K562 (cell line): ENCODE data around the gene MAS1L. TPM values are rescaled to one million over a fixed set of nuclear protein-coding genes. Genes with fewer than 3 reads are reported as not detected.

Experiments
- ATAC-seq: fragments of 200-7000 bp; cut with Tn5 transposase; 3 replicates; pipeline ENCODE4 v1.9.1; 2020; ENCODE audit warnings: moderate library complexity
- BruUV-seq: library from RNA; stranded (reverse); fragments of 400-500 nt; replicated peaks from 2 replicates; lab custom pipeline; 2021; lab: Mats Ljungman, UMichigan
- CTCF ChIA-PET: fragments of 300-600 bp; formaldehyde crosslinking; extraction: SDS; loops from one replicate; lab custom pipeline; 2021; ENCODE audit warnings: low intra/inter-chr PET ratio; lab: Yijun Ruan, JAX
- POLR2A ChIA-PET: fragments of 300-600, 350-650 bp; sonication (Branson Sonifier 250); formaldehyde crosslinking; extraction: SDS; loops from one replicate; lab custom pipeline; 2021; ENCODE audit warnings: antibody characterized with exemption, inconsistent platforms; lab: Yijun Ruan, JAX
- DNase-seq, 4 experiments: peaks; one replicate each; pipeline versions ENCODE4 v3.0.0 to v3.0.0-alpha.2; 2011 to 2018; ENCODE audit warnings: low spot score in 3 of 4, mixed read lengths in 3 of 4; ENCODE audit errors: extremely low read depth in 1 of 4
- FAIRE-seq: peaks from 2 replicates; lab custom pipeline; 2011; peaks lifted over from hg19 to GRCh38; lab: Jason Lieb, UNC
- H2AFZ ChIP-seq: 2 replicates; pipeline ENCODE4 v1.6.0; 2011; ENCODE audit warnings: low read depth, low read length, control low read depth, inconsistent platforms
- H3K27ac ChIP-seq: fragments of 200-600 bp; 3 replicates; pipeline ENCODE4 v1.8.0; 2011; ENCODE audit warnings: low read depth, mild to moderate bottlenecking, control low read depth, inconsistent platforms, low read length, moderate library complexity, mixed read lengths; ENCODE audit errors: extremely low read depth
- H3K27me3 ChIP-seq, 2 experiments: fragments of 300-600 bp in 1 of 2; 2 replicates in 1 of 2; 3 replicates in 1 of 2; pipeline versions ENCODE4 v1.6.0 to v1.8.0; 2011; ENCODE audit warnings: inconsistent platforms in 2 of 2, low read length in 2 of 2, mild to moderate bottlenecking in 1 of 2, mixed read lengths in 1 of 2, moderate library complexity in 1 of 2; ENCODE audit not compliant: control insufficient read depth in 2 of 2, insufficient read depth in 2 of 2
- H3K36me3 ChIP-seq: fragments of 300-600 bp; 3 replicates; pipeline ENCODE4 v1.8.0; 2011; ENCODE audit warnings: mild to moderate bottlenecking, low read length, inconsistent platforms; ENCODE audit not compliant: control insufficient read depth, insufficient read depth
- H3K4me1 ChIP-seq, 2 experiments: fragments of 200-600 bp in 1 of 2; replicated peaks in 1 of 2; 2 replicates in 1 of 2; 3 replicates in 1 of 2; pipeline versions ENCODE4 v1.5.1 to v1.8.0; 2011; ENCODE audit warnings: inconsistent platforms in 2 of 2, low read length in 2 of 2, mild to moderate bottlenecking in 1 of 2, mixed read lengths in 1 of 2, moderate library complexity in 1 of 2; ENCODE audit not compliant: control insufficient read depth in 2 of 2, insufficient read depth in 2 of 2
- H3K4me2 ChIP-seq: 2 replicates; pipeline ENCODE4 v1.6.1; 2011; ENCODE audit warnings: low read length, control low read depth, inconsistent platforms, mixed read lengths; ENCODE audit not compliant: insufficient read depth
- H3K4me3 ChIP-seq: fragments of 200-600 bp; sonication (generic), shearing (Covaris generic); 2 replicates; pipeline ENCODE4 v1.5.1; 2016; ENCODE audit warnings: control low read depth, inconsistent platforms
- H3K79me2 ChIP-seq: fragments of 200-600 bp; 3 replicates; pipeline ENCODE4 v1.8.0; 2011; ENCODE audit warnings: low read length, inconsistent platforms; ENCODE audit not compliant: control insufficient read depth, insufficient read depth
- H3K9ac ChIP-seq, 2 experiments: 2 replicates each; pipeline versions ENCODE4 v1.6.0 to v1.6.1; 2011; ENCODE audit warnings: low read depth in 2 of 2, low read length in 2 of 2, control low read depth in 1 of 2, inconsistent platforms in 1 of 2, mild to moderate bottlenecking in 1 of 2, mixed read lengths in 1 of 2; ENCODE audit not compliant: insufficient read depth in 1 of 2
- H3K9me1 ChIP-seq: one replicate; pipeline ENCODE4 v1.6.0; 2011; ENCODE audit warnings: inconsistent platforms, mild to moderate bottlenecking, low read length, moderate library complexity; ENCODE audit not compliant: control insufficient read depth, insufficient read depth
- H3K9me3 ChIP-seq: replicated peaks from 2 replicates; pipeline ENCODE4 v1.5.1; 2011; ENCODE audit warnings: low read depth, low read length, inconsistent platforms; ENCODE audit not compliant: control insufficient read depth, insufficient read depth
- H4K20me1 ChIP-seq: replicated peaks from 2 replicates; pipeline ENCODE4 v1.6.1; 2011; ENCODE audit warnings: low read length, inconsistent platforms, mixed read lengths; ENCODE audit not compliant: control insufficient read depth, insufficient read depth
- BRD9 ChIP-seq: fragments of 450-650 bp; IDR thresholded peaks from 2 replicates; pipeline ENCODE4 v1.6.1; 2018; ENCODE audit warnings: low read depth; ENCODE audit not compliant: partially characterized antibody
- PRDM10 ChIP-seq: fragments of 450-650 bp; IDR thresholded peaks from 2 replicates; pipeline ENCODE4 v1.6.1; 2018; ENCODE audit not compliant: partially characterized antibody
- RAD21 ChIP-seq, 2 experiments: fragments of 250-450 bp in 1 of 2; fragments of 450-650 bp in 1 of 2; sonication (Bioruptor Pico) in 1 of 2; formaldehyde crosslinking in 1 of 2; IDR thresholded peaks in 1 of 2; conservative IDR thresholded peaks in 1 of 2; 2 replicates each; pipeline versions ENCODE4 v1.4.0 to v1.8.0; 2020 to 2022; ENCODE audit warnings: mild to moderate bottlenecking in 2 of 2, moderate library complexity in 1 of 2
- SMARCC2 ChIP-seq: fragments of 450-650 bp; IDR thresholded peaks from 2 replicates; pipeline ENCODE4 v1.6.1; 2017; ENCODE audit warnings: antibody characterized with exemption, moderate library complexity, mild to moderate bottlenecking, low read depth
- TRIM28 ChIP-seq: fragments of 450-650 bp; IDR thresholded peaks from 2 replicates; pipeline ENCODE4 v1.6.1; 2017
- ZBTB5 ChIP-seq: fragments of 450-650 bp; IDR thresholded peaks from 2 replicates; pipeline ENCODE4 v1.6.1; 2017; ENCODE audit warnings: antibody characterized with exemption
- ZNF695 ChIP-seq: fragments of 450-650 bp; formaldehyde crosslinking; IDR thresholded peaks from 2 replicates; pipeline ENCODE4 v1.4.0; 2020; ENCODE audit warnings: mild to moderate bottlenecking, moderate library complexity
- WGBS: fragments of 100-300 bp; shearing (Covaris generic); methylation state at CpG from one replicate; pipeline ENCODE4 v1.1.6; 2016; ENCODE audit warnings: low coverage, mixed read lengths; ENCODE audit not compliant: insufficient coverage; ENCODE audit errors: missing lambda C conversion rate; 5-methylcytosine and 5-hydroxymethylcytosine counted together
- in situ Hi-C: fragments of 300-500 bp; cut with MboI; formaldehyde crosslinking; loops from 4 replicates; pipeline ENCODE4 v1.15.0; 2018; ENCODE audit warnings: inconsistent platforms, mixed read lengths
- intact Hi-C: fragments of 100-400 bp; cut with micrococcal nuclease; formaldehyde crosslinking; loops from 2 replicates; pipeline ENCODE4 v1.14.2; 2022
- polyA plus RNA-seq, 8 experiments: library from polyadenylated mRNA; depleted of rRNA in 4 of 8; stranded (reverse) in 5 of 8; unstranded in 3 of 8; fragments of >200 nt; fragmentation: Nextera tagmentation in 2 of 8; fragmentation: Illumina TruSeq in 1 of 8; extraction: Ambion mirVana in 2 of 8; extraction: Trizol in 1 of 8; gene quantifications; 2 replicates each; pipeline versions ENCODE4 v1.2.1 to v1.2.3, GENCODE V29; 2011 to 2014; ENCODE audit warnings: inconsistent platforms in 1 of 8, missing spikeins in 1 of 8
- total RNA-seq, 7 experiments: library from RNA; depleted of rRNA in 6 of 7; stranded (reverse); fragments of >200 nt in 6 of 7; fragmentation: Illumina TruSeq in 2 of 7; extraction: Trizol in 2 of 7; gene quantifications; 2 replicates each; pipeline versions ENCODE4 v1.2.1 to v1.2.3, GENCODE V29; 2011 to 2021; ENCODE audit warnings: low replicate concordance in 1 of 7

The MAS1L gene
- total and polyA plus RNA-seq, 9 of the 15 experiments (the other 6 are each of a cell fraction or from before 2014, with no cell fraction given), result not detected

GRCh38 chr6:29519291-29520010, 31.7 kb upstream of the MAS1L start:
- WGBS, result under 1% methylated on average over 6 of the region's 6 CpGs
- ChIA-PET CTCF (no interaction called here), POLR2A (no interaction called here)
- FAIRE-seq (no peak), DNase-seq (no peak), ATAC-seq (no peak)
- no peaks in the 10 kb centered on the region for H3K4me1 ChIP-seq
- no peak overlapping the region for H3K27ac ChIP-seq
- BruUV-seq, result no TSS peak
- no peak overlapping the region for H3K9ac ChIP-seq
- H3K4me2 ChIP-seq, result no peak overlapping the region
- TF ChIP-seq RAD21 (CRISPR knock-in tag; conservative IDR thresholded peaks at IDR 0.05 in 1 of 2, IDR thresholded peaks at IDR 0.05 in 1 of 2) (peak in 1 of 2 experiments; percentile 37; a peak in 1 of 4 replicates), ZNF695 (no peak)
- in situ Hi-C loops (no loop called here), intact Hi-C loops (loop anchor here (5.0 kb wide), 1 partner anchor 82 kb away; the partner anchor contains the start of gene OR10C1)
- peaks cover under 1 to 13% of the 10 kb centered on the region in 2 experiments; a peak in 4 of 5 replicates for H3K27me3 ChIP-seq
- H3K9me1 ChIP-seq, result no peaks in the 10 kb centered on the region
- H3K79me2 ChIP-seq, result no peaks in the 10 kb centered on the region
- H3K9me3 ChIP-seq, result no peaks in the 10 kb centered on the region
- no peaks in the 10 kb centered on the region for H4K20me1 ChIP-seq
- H3K4me3 ChIP-seq, result no peak overlapping the region
- no peak overlapping the region for H2AFZ ChIP-seq
- no peaks in the 10 kb centered on the region for H3K36me3 ChIP-seq

- H3K79me2 ChIP-seq, result no peaks in the 10 kb centered on the region
- WGBS, result under 1% methylated on average over 7 of the region's 7 CpGs
- H3K9me1 ChIP-seq, result no peaks in the 10 kb centered on the region
- ChIA-PET CTCF (no interaction called here), POLR2A (no interaction called here)
- peaks cover 0 to 12% of the 10 kb centered on the region in 2 experiments; a peak in 3 of 5 replicates for H3K27me3 ChIP-seq
- no peak overlapping the region for H2AFZ ChIP-seq
- TF ChIP-seq PRDM10 (no peak), SMARCC2 (no peak), TRIM28 (no peak), RAD21 (CRISPR knock-in tag; conservative IDR thresholded peaks at IDR 0.05 in 1 of 2, IDR thresholded peaks at IDR 0.05 in 1 of 2) (no peak), ZBTB5 (no peak), BRD9 (no peak)
- ATAC-seq (no peak), FAIRE-seq (no peak), DNase-seq (no peak)
- no peaks in the 10 kb centered on the region for H3K4me1 ChIP-seq
- H4K20me1 ChIP-seq, result no peaks in the 10 kb centered on the region
- H3K9me3 ChIP-seq, result no peaks in the 10 kb centered on the region
- in situ Hi-C loops, result no loop called here
- no peak overlapping the region for H3K27ac ChIP-seq
- H3K9ac ChIP-seq, result no peak overlapping the region
- intact Hi-C loops, result loop anchor here (5.0 kb wide), 1 partner anchor 81 kb away; the partner anchor contains the start of gene OR10C1
- BruUV-seq, result no TSS peak
- H3K36me3 ChIP-seq, result no peaks in the 10 kb centered on the region
- no peak overlapping the region for H3K4me3 ChIP-seq
- no peak overlapping the region for H3K4me2 ChIP-seq
Measured at GRCh38 chr6:29517728-29518440, 30.1 kb upstream of the MAS1L start.
